GM12891 (cell line): ENCODE measurements around the gene EMB. TPM values are rescaled to one million over a fixed set of nuclear protein-coding genes. Genes with fewer than 3 reads are reported as not detected.
"Not testable (repeated sequence)": the region's sequence is repeated elsewhere in the genome, so short reads cannot be mapped to it uniquely, and the experiment has no call there.

ENCODE experiments used
- DNase-seq: peaks from one replicate; pipeline ENCODE4 v3.0.0; 2011; ENCODE audit warnings: low spot score; ENCODE audit not compliant: insufficient read length
- FAIRE-seq: peaks from 2 replicates; lab custom pipeline; 2011; peaks lifted over from hg19 to GRCh38; lab: Jason Lieb, UNC
- PAX5 ChIP-seq: IDR thresholded peaks from 2 replicates; pipeline ENCODE4 v1.6.1; 2011; ENCODE audit warnings: low read length, moderate library complexity, mild to moderate bottlenecking; ENCODE audit not compliant: insufficient read depth, severe bottlenecking
- POLR2A ChIP-seq: IDR thresholded peaks from 2 replicates; pipeline ENCODE4 v1.6.1; 2011; ENCODE audit warnings: low read depth, low read length, control low read depth
- POLR2AphosphoS5 ChIP-seq: IDR thresholded peaks from 2 replicates; pipeline ENCODE4 v1.6.1; 2011; ENCODE audit warnings: low read depth, low read length, control low read depth
- POU2F2 ChIP-seq: IDR thresholded peaks from 2 replicates; pipeline ENCODE4 v1.6.1; 2011; ENCODE audit warnings: low read depth, mild to moderate bottlenecking, control low read depth, low read length, moderate library complexity
- SPI1 ChIP-seq: IDR thresholded peaks from 2 replicates; pipeline ENCODE4 v1.6.1; 2011; ENCODE audit warnings: low read depth, low read length, control low read depth
- TAF1 ChIP-seq: IDR thresholded peaks from 2 replicates; pipeline ENCODE4 v1.6.1; 2011; ENCODE audit warnings: low read depth, low read length, control low read depth
- polyA plus RNA-seq: library from polyadenylated mRNA; unstranded; fragments of >200 nt; gene quantifications from one replicate; pipeline ENCODE4 v1.2.1, GENCODE V29; 2012; ENCODE audit warnings: low read depth, missing spikeins, inconsistent platforms; ENCODE audit not compliant: missing spikeins

Gene EMB, protein sequence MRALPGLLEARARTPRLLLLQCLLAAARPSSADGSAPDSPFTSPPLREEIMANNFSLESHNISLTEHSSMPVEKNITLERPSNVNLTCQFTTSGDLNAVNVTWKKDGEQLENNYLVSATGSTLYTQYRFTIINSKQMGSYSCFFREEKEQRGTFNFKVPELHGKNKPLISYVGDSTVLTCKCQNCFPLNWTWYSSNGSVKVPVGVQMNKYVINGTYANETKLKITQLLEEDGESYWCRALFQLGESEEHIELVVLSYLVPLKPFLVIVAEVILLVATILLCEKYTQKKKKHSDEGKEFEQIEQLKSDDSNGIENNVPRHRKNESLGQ
- 17.0 TPM for polyA plus RNA-seq

DNA sequence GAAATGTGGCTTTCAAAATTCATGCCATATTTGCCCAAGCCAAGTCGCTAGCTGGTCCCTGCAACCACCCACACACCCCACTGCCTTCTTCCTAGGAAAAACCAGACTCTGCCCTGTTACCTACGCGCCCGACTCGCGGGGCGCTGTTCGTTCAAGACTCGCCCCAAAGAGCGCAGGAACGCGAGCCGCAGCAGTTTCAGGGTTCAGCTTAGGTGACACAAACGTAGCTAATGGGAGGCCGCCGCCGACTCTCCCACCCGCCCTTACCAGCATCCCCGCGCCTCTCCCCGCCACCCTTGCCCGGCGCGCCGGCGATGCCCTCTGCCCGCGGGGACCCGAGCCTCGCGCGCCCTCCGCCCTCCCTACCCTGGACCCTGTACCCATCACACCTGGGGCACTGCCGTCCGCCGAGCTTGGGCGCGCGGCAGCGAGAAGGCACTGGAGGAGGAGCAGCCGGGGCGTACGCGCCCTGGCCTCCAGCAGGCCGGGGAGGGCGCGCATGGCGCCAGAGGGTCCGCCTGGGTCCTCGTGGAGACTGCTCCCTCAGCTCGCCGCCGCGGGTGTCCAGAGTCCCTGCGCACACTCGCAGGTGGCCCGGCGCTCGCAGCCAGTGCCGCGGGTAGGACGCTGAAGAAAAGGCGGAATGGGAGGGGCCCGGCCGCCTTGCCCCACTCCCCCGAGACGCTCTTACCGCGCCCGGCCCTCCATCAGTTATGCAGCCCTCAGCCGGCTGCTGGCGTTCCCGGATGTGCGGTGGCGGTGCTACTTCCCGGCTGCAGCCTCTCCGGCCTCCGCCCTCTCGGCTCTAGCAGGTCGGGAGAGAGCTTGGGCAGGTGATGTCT, at the start of gene EMB:
TSS of gene EMB (minus strand) at position 638 of the 842 bp plus-strand sequence. CDS start at position 501, 137 bp downstream.
- peak; percentile 37 for DNase-seq
- TF ChIP-seq POLR2AphosphoS5, result 0 out of 2 replicates have a peak, but pooled peaks have one; percentile 64
- TF ChIP-seq SPI1, result no peak
- no peak for TF ChIP-seq PAX5
- peak; percentile 62 for TF ChIP-seq TAF1
- peak; percentile 85 for TF ChIP-seq POU2F2
- peak; percentile 79 for TF ChIP-seq POLR2A
- FAIRE-seq, result peak; percentile 82

DNA sequence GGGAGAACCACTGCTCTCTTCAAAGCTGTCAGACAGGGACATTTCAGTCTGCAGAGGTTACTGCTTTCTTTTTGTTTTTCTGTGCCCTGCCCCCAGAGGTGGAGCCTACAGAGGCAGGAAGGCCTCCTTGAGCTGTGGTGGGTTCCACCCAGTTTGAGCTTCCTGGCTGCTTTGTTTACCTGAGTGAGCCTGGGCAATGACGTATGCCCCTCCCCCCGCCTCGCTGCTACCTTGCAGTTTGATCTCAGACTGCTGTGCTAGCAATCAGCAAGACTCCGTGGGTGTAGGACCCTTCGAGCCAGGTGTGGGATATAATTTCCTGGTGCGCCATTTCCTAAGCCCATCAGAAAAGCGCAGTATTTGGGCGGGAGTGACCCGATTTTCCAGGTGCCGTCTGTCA, 48.4 kb upstream of the EMB start:
- DNase-seq, FAIRE-seq: not testable (repeated sequence)

DNA sequence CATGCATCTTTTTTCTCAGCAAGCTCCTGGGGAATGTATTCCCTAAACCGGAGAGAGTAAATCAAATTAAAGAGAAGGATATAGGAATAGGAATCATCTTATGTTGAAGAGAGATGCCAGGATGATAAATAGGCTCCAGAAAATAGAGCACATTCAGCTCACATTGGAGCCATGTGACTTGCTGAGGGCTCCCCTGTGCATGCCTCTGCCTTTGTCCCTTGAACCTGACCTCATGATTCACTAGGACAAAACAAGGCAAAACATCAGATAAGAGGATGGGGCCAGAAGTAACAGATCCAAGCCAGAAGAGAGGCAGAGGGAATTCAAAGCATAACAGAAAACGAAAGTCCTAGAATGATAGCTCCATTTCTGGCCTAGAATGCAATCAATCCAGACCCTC, 37.7 kb upstream of the EMB start:
- DNase-seq, FAIRE-seq: not testable (repeated sequence)

DNA sequence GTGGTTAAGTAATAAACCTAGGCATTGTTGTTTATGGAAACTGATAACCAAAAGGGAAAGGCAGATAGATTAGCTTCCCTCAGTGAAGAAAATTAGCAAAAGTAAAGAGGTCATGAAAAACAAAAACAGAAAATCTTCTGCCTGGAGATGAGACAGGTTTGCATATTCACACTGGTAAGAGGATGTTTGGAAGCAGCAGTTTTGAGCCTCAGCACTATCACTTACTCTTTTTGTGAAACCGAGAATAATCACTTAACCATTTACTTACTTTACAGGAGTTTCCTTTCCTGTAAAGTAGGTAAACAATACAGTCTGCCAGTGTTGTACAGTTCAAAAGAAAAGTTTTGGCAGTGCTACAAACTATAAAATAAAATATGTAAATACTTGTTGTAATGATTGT, 35.5 kb upstream of the EMB start:
- no peak for DNase-seq
- FAIRE-seq, result peak; percentile 67
- TF ChIP-seq PAX5 (no peak), POU2F2 (peak; percentile 60; the same call in 1 of the 2 replicates), SPI1 (no peak)

DNA sequence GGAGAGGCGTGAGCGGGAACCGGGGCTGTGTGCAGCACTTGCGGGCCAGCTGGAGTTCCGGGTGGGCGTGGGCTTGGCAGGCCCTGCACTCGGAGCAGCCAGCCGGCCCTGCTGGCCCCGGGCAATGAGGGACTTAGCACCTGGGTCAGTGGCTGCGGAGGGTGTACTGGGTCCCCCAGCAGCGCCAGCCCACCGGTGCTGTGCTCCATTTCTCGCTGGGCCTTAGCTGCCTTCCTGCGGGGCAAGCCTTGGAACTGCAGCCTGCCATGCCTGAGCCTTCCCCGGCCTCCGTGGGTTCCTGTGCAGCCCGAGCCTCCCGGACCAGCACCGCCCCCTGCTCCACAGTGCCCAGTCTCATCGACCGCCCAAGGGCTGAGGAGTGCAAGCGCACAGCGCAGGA, 23.9 kb upstream of the EMB start:
- not testable (repeated sequence) for DNase-seq, FAIRE-seq

DNA sequence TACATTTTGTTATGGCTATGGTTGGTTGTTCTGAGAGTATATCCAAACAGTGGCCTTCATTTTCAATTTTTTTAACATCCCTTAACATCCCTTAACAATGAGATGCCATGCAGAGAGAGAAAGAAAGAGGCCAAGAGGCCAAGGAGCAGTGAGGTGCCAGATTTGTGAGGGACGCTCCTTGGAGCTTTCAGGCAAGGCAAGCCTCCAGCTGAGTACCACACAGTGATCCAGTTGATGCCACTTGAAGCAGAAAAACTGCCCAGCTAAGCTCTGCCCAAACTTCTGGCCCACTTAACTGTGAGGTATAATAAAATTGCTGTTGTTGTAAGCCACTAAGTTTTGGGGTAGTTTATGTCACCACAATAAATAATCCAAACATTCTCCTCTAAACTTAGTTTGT, 22.6 kb upstream of the EMB start:
- DNase-seq (no peak), FAIRE-seq (no peak)
- TF ChIP-seq POLR2A (no peak), TAF1 (no peak), PAX5 (no peak), POLR2AphosphoS5 (no peak)

DNA sequence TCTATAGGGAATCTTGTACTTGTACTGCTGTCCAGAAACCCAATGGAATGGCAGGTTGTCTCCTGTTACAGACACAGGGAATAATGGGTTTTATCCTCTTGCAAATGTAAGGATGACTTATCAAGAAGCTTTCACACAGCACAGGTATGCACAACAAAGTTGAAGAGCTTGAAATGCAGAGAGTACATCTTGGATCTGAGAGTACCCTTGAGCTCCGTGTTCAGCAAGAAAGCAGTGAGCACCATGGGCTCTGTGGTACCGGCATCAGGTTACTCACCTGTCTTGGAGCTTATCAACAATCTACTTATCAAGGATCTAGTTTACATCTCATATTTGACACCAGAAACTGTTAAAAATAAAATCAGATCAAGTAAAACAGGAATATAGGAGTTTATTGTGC, 22.0 kb upstream of the EMB start:
- no peak for DNase-seq
- TF ChIP-seq POLR2AphosphoS5 (no peak), PAX5 (no peak), POLR2A (no peak), TAF1 (no peak), SPI1 (no peak), POU2F2 (no peak)
- FAIRE-seq, result no peak

DNA sequence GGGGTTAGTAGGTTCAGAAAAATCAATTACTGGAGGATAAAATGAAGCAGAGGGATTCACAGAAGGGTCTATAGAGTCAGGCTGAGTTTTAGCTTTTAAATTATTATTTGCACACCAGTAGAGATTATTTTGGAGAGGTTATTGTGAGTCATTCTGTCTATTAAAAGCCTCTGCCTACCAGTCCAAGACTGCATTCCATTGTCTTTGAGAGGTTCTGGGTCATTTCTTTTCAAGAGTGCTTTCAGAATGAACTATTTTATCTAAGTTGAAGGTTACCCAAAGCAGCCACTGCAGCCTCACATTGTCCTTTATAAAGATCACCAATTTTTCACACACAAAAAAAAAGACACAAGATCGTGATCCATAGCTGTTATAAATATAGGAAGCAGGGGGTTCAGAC, 21.5 kb upstream of the EMB start:
- not testable (repeated sequence) for FAIRE-seq, DNase-seq

DNA sequence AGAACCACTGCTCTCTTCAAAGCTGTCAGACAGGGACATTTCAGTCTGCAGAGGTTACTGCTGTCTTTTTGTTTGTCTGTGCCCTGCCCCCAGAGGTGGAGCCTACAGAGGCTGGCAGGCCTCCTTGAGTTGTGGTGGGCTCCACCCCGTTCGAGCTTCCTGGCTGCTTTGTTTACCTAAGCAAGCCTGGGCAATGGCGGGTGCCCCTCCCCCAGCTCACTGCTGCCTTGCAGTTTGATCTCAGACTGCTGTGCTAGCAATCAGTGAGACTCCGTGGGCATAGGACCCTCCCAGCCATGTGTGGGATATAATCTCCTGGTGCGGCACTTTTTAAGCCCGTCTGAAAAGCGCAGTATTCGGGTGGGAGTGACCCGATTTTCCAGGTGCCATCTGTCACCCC, 17.3 kb upstream of the EMB start:
- DNase-seq, FAIRE-seq: not testable (repeated sequence)

DNA sequence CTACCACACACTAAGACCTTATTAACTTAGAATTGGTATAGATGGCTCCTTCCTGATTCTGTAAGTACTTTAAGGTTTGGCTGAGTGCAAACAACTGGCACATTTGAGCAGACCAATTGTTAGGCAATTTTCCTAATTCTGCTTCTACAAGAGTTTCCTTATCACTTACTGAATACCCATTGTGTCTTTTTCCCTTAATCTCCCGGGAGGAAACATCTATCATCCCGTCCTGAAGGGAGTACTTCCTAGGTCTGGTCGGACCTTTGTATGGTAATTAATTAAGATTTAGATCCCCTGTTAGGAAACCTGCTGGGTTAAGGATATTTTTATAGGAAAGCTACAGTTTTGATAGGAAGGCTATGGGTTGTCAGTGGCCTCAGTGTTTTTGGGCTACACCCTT, 8.2 kb upstream of the EMB start:
- FAIRE-seq, DNase-seq: not testable (repeated sequence)

DNA sequence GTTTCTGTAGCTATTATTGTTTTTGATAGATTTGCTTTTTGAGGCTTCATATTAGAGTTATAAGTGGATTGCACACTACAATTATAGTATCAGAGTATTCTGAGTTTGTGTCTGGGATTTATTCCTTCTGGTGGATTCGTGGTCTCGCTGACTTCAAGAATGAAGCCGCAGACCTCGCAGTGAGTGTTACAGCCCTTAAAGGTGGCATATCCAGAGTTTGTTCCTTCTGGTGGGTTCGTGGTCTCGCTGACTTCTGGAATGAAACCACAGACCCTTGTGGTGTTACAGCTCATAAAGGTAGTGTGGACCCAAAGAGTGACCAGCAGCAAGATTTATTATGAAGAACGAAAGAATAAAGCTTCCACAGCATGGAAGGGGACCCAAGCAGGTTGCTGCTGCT, 6.9 kb upstream of the EMB start:
- DNase-seq (no peak), FAIRE-seq (no peak)
- TF ChIP-seq POU2F2, result no peak
- TF ChIP-seq TAF1, result no peak

DNA sequence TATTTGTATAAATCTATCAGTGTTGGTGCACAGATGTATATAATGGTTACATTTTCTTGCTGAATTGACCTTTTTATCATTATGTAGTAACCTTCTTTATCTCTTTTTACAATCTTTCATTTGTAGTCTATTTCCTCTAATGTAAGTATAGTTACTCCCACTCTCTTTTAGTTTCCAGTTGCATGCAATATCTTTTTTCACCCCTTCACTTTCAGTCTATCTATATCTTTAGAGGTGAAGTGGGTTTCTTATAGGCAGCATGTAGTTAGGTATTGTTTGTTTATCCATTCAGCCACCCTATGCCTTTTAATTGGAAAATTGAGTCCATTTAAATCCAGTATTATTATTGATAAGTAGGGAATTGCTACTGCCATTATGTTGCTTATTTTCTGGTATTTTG, 6.1 kb upstream of the EMB start:
- DNase-seq (no peak), FAIRE-seq (no peak)
- TF ChIP-seq TAF1 (no peak), PAX5 (no peak), POLR2A (no peak), POU2F2 (no peak), POLR2AphosphoS5 (no peak)
